Ishikawa (cell line): ENCODE measurements around the gene ELMO1.

Source experiments
- CEBPB ChIP-seq: IDR thresholded peaks from 2 replicates; pipeline ENCODE4 v1.6.1; 2012
- CREB1 ChIP-seq: IDR thresholded peaks from 2 replicates; pipeline ENCODE4 v1.6.1; 2012; ENCODE audit warnings: low read depth
- EGR1 ChIP-seq: IDR thresholded peaks from 2 replicates; pipeline ENCODE4 v1.6.1; 2012
- EP300 ChIP-seq: IDR thresholded peaks from 2 replicates; pipeline ENCODE4 v1.6.1; 2012; ENCODE audit warnings: borderline replicate concordance
- FOXM1 ChIP-seq: IDR thresholded peaks from 2 replicates; pipeline ENCODE4 v1.6.1; 2012; ENCODE audit warnings: low read depth, borderline replicate concordance
- NFIC ChIP-seq: IDR thresholded peaks from 2 replicates; pipeline ENCODE4 v1.6.1; 2012
- RAD21 ChIP-seq: IDR thresholded peaks from 2 replicates; pipeline ENCODE4 v1.6.1; 2012; ENCODE audit warnings: low read depth
- TAF1 ChIP-seq: IDR thresholded peaks from 2 replicates; pipeline ENCODE4 v1.6.1; 2012; ENCODE audit warnings: low read depth, mild to moderate bottlenecking
- TCF12 ChIP-seq: IDR thresholded peaks from 2 replicates; pipeline ENCODE4 v1.6.1; 2012; ENCODE audit warnings: low read depth
- TEAD4 ChIP-seq: IDR thresholded peaks from 2 replicates; pipeline ENCODE4 v1.6.1; 2012
- YY1 ChIP-seq: IDR thresholded peaks from 2 replicates; pipeline ENCODE4 v1.6.1; 2012; ENCODE audit warnings: low read depth
- ZBTB7A ChIP-seq: IDR thresholded peaks from 2 replicates; pipeline ENCODE4 v1.6.1; 2012; ENCODE audit warnings: low read depth
- TF ChIP-seq, protein P1 (sequence below): IDR thresholded peaks from 2 replicates; pipeline ENCODE4 v1.6.1; 2012
- TF ChIP-seq, protein P2 (sequence below): IDR thresholded peaks from 2 replicates; pipeline ENCODE4 v1.6.1; 2012
- TF ChIP-seq, protein P3 (sequence below): IDR thresholded peaks from 2 replicates; pipeline ENCODE4 v1.6.1; 2012; ENCODE audit warnings: low read depth, mild to moderate bottlenecking

The ELMO1 gene

DNA sequence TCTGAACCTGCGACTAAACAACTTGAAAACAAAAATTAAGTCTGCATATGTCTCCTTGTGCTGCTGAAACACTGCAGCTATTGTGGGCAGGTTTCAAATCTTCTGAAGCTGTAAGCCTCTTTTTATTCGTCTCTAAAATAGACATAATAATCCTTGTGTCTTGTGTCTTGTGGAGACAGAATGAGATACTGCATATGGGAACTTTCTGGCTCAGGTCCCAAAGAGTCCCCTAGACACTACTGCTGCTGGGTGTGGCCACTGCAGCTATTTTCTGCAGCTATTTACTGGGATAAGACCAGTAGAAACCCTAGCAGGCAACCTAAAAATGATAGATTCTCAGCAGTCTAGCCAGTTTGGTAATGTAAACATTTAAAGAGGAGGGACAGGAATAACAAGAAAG, 252.0 kb downstream of the ELMO1 start:
- TF ChIP-seq, protein P1, sequence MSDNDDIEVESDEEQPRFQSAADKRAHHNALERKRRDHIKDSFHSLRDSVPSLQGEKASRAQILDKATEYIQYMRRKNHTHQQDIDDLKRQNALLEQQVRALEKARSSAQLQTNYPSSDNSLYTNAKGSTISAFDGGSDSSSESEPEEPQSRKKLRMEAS, result no peak
- TF ChIP-seq YY1 (no peak), RAD21 (no peak), CEBPB (no peak), CREB1 (no peak), FOXM1 (no peak), ZBTB7A (no peak), TEAD4 (no peak), TCF12 (no peak)
- TF ChIP-seq, protein P2, sequence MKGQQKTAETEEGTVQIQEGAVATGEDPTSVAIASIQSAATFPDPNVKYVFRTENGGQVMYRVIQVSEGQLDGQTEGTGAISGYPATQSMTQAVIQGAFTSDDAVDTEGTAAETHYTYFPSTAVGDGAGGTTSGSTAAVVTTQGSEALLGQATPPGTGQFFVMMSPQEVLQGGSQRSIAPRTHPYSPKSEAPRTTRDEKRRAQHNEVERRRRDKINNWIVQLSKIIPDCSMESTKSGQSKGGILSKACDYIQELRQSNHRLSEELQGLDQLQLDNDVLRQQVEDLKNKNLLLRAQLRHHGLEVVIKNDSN, result no peak
- TF ChIP-seq, protein P3, sequence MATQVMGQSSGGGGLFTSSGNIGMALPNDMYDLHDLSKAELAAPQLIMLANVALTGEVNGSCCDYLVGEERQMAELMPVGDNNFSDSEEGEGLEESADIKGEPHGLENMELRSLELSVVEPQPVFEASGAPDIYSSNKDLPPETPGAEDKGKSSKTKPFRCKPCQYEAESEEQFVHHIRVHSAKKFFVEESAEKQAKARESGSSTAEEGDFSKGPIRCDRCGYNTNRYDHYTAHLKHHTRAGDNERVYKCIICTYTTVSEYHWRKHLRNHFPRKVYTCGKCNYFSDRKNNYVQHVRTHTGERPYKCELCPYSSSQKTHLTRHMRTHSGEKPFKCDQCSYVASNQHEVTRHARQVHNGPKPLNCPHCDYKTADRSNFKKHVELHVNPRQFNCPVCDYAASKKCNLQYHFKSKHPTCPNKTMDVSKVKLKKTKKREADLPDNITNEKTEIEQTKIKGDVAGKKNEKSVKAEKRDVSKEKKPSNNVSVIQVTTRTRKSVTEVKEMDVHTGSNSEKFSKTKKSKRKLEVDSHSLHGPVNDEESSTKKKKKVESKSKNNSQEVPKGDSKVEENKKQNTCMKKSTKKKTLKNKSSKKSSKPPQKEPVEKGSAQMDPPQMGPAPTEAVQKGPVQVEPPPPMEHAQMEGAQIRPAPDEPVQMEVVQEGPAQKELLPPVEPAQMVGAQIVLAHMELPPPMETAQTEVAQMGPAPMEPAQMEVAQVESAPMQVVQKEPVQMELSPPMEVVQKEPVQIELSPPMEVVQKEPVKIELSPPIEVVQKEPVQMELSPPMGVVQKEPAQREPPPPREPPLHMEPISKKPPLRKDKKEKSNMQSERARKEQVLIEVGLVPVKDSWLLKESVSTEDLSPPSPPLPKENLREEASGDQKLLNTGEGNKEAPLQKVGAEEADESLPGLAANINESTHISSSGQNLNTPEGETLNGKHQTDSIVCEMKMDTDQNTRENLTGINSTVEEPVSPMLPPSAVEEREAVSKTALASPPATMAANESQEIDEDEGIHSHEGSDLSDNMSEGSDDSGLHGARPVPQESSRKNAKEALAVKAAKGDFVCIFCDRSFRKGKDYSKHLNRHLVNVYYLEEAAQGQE, result no peak

DNA sequence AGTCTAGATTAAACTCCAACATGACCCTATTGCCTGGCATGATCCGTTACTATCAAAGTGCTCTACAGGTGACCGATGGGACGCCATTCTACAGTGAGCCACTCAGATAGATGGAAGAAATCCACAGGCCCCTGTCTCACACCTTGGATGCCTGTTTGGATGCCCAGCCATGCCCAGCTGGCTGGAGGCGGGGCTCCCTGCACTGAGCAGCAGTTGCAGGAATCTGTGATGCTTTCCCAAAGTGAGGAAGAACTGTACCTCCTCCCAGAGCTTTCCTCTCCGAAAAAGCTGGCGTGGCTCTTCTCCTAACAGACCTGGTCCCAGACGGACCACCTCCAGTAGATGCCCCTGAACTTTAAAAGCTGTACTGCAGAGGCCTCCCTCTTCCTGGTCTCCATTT, 253.3 kb downstream of the ELMO1 start:
- TF ChIP-seq, protein P1, result no peak
- TF ChIP-seq ZBTB7A, result no peak
- TF ChIP-seq, protein P3, result no peak
- TF ChIP-seq TEAD4, result no peak
- TF ChIP-seq EP300, result no peak
- no peak for TF ChIP-seq YY1
- no peak for TF ChIP-seq FOXM1
- TF ChIP-seq TAF1, result no peak
- no peak for TF ChIP-seq RAD21
- TF ChIP-seq CEBPB, result no peak
- TF ChIP-seq CREB1, result no peak
- TF ChIP-seq NFIC, result no peak
- TF ChIP-seq, protein P2, result no peak

DNA sequence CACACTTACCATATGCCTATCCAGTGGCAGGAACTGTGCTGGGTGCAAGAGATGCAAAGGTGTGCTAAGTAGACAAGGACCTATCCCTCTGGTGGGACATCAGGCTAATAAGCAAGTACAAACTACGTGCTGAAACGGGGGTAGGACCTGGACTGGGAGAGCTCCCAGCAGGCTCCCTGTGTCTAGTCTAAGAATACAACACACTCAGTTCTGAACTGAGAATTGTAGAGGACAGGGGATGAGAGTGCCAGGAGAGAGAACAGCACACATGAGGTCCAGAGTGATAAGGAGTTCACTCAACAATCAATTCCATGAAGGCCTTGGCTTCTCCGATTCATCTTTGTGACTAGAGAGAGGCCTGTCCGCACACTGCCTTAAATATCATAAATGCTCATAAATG, 253.7 kb downstream of the ELMO1 start:
- TF ChIP-seq EP300 (no peak), CREB1 (no peak), CEBPB (no peak)

DNA sequence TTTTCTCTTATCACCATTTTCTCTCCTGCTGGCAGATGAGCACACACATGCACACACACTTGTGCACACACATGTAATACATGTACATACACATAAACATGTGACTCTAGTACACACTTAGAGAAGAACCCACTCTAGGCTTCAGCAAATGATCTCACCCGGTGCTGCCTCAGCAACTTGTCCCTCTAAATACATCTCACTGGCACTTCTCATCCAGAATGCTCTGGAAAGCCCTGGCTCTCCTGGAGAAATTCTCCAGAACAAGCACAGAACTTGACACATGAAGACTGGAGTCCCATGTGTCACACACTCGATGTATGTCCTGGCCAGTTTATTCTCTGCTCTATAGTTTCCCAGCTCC, 254.9 kb downstream of the ELMO1 start:
- no peak for TF ChIP-seq TEAD4
- no peak for TF ChIP-seq RAD21
- TF ChIP-seq, protein P1, result no peak
- TF ChIP-seq FOXM1, result no peak
- no peak for TF ChIP-seq CEBPB
- TF ChIP-seq ZBTB7A, result no peak
- no peak for TF ChIP-seq NFIC
- no peak for TF ChIP-seq TAF1

DNA sequence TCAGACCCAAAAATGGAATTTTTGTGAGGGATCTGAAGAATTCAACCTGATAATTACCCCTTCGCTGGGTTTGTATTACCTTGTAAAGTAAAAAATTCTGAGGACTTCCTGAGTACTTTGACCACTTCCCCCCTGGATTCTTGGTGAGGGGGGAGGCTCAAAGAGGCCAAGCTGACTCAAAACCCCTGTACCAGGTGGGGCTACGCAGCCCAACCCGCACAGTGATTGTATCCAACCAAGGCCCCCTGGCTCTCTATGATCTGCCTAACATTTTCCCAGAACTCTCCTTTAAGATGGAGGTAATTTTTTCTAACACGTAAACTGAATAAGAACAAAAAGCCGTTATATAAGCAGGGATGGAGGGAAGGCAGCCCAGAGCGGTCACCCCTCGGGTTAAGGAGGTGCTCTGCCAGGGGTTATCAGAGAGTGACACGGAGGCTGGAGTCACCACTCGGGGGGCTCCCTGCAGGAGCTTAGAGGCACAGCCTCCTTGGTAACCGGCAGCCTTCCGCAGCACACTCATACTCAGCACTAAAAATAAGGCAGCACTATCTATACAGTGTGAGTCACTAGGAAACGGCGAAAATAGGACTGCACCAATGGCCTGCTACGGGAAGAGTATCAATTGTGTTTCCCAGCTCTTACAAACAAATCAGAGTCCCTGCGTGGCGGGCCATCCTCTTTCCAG, 255.4 kb downstream of the ELMO1 start:
- TF ChIP-seq FOXM1, result no peak
- no peak for TF ChIP-seq YY1
- no peak for TF ChIP-seq EP300
- TF ChIP-seq, protein P1, result no peak
- TF ChIP-seq RAD21, result no peak
- no peak for TF ChIP-seq TAF1
- TF ChIP-seq, protein P2, result no peak
- TF ChIP-seq, protein P3, result no peak
- TF ChIP-seq NFIC, result no peak
- no peak for TF ChIP-seq CREB1
- no peak for TF ChIP-seq TEAD4
- TF ChIP-seq TCF12, result no peak
- TF ChIP-seq EGR1, result no peak
